Measurements from ENCODE around the gene GALNT2. TPM values are rescaled to one million over a fixed set of nuclear protein-coding genes. Genes with fewer than 3 reads are reported as not detected.
A peak's percentile ranks its signal among the peaks of the same experiment; 100 is the strongest.

The GALNT2 gene
- total RNA-seq, 1 experiment from 2014 or later: 141 TPM

DNA sequence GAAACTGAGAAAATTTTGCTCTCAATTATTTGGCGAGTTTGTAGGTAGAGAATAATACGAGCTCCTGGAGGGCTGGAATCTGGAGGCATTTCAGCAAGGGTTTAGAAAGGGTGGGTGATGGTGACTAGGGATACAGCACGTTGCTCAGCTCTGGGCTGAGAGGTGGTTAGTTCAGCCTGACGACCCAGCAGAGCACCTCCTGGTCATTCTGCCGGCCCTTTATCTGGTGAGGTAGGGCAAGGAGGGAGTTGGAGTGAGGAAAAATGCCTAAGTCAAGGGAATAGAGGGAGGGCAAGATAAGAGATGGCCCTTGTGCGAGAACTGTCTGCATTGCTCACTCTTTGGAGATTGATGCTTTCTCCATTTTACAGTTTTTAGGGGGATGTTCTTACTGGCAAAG lies 19.1 kb downstream of the GALNT2 start:
- CTCF ChIA-PET: interaction anchor here (1.9 kb wide), 1 partner anchor 282 kb away, joined by 6 read pairs; no protein-coding TSS in a partner anchor
- Mint-ChIP-seq H3K36me3 (ENCODE audit: insufficient read depth, unreplicated experiment) (peaks cover 36% of the 10 kb centered on the region), H3K9me3 (ENCODE audit: low read depth, unreplicated experiment) (no peaks in the 10 kb centered on the region), H3K4me1 (ENCODE audit: low read depth, unreplicated experiment) (peaks cover 89% of the 10 kb centered on the region), H3K27me3 (ENCODE audit: unreplicated experiment) (no peaks in the 10 kb centered on the region), H3K27ac (ENCODE audit: unreplicated experiment) (peak overlapping the region; percentile 96), H3K4me3 (ENCODE audit: low read depth, unreplicated experiment) (no peak overlapping the region)
- no TSS peak for BruUV-seq (replicated peaks)
- no peak for TF ChIP-seq CTCF (IDR thresholded peaks at IDR 0.05; ENCODE audit: unreplicated experiment)
- no peak for DNase-seq
- intact Hi-C loops (cut with micrococcal nuclease; ENCODE audit: unreplicated experiment): no loop called here

- Mint-ChIP-seq H3K4me3 (ENCODE audit: low read depth, unreplicated experiment) (no peak overlapping the region), H3K27me3 (ENCODE audit: unreplicated experiment) (no peaks in the 10 kb centered on the region), H3K4me1 (ENCODE audit: low read depth, unreplicated experiment) (peaks cover 99% of the 10 kb centered on the region), H3K36me3 (ENCODE audit: insufficient read depth, unreplicated experiment) (peaks cover 36% of the 10 kb centered on the region), H3K9me3 (ENCODE audit: low read depth, unreplicated experiment) (no peaks in the 10 kb centered on the region), H3K27ac (ENCODE audit: unreplicated experiment) (no peak overlapping the region)
- DNase-seq: no peak
- TF ChIP-seq CTCF (IDR thresholded peaks at IDR 0.05; ENCODE audit: unreplicated experiment): no peak
- intact Hi-C loops (cut with micrococcal nuclease; ENCODE audit: unreplicated experiment): no loop called here
- BruUV-seq (replicated peaks): no TSS peak
- CTCF ChIA-PET: interaction anchor here (0.6 kb wide), 1 partner anchor 46 kb away, joined by 5 read pairs; no protein-coding TSS in a partner anchor
These were observed 20.1 kb downstream of the GALNT2 start for GRCh38 chr1:230087028-230087716.

DNA sequence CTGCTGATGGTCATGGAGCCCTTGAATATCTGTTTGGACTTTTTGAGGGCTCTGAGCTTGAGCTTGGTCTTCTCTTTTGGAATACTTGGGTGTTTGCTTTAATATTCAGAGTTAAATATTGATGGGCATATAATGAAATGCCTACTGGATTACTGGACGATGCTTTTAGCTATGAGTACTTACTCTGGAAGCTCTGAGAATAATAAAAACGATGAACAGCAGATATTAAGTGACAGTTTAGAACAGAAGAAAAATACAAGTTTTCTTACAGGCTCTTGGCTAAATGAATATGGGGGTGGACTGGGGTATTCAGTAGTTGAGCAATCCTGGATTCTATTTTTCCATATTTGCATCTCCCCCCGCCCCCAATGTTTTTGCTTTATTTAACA lies 20.7 kb downstream of the GALNT2 start:
- CTCF ChIA-PET: interaction anchor here (0.7 kb wide), 1 partner anchor 116 kb away, joined by 3 read pairs; no protein-coding TSS in a partner anchor
- intact Hi-C loops (cut with micrococcal nuclease; ENCODE audit: unreplicated experiment): no loop called here
- H3K27me3 Mint-ChIP-seq (ENCODE audit: unreplicated experiment): no peaks in the 10 kb centered on the region

DNA sequence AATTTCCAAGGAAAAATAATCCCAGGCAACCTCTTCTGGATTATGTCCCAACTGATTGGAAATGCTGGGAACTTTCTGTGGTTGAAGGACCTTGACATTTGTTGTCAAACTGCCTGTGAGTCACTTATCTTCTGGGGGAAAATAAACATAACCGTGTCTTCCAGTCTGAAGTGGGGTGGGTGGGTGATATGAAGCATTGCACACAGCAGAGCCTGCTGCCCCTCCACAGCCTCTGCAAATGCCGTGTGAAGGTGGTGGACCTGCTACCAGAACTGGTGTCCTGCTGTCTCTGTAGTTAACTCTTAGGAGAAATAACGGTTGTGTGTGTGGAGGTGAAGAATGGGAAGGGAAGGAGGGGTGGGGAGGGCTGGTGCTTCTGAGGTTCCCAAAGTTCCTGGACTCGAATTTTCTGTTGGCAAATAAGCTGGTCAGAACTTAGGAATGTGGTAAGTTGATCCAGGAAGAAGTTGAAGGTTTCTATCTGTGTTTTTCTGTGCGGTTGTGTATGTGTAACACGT lies 23.2 kb downstream of the GALNT2 start:
- H3K4me1 Mint-ChIP-seq (ENCODE audit: low read depth, unreplicated experiment): peaks cover 79% of the 10 kb centered on the region
- no peaks in the 10 kb centered on the region for H3K27me3 Mint-ChIP-seq (ENCODE audit: unreplicated experiment)
- BruUV-seq (replicated peaks): no TSS peak
- peaks cover 17% of the 10 kb centered on the region for H3K36me3 Mint-ChIP-seq (ENCODE audit: insufficient read depth, unreplicated experiment)
- TF ChIP-seq CTCF (IDR thresholded peaks at IDR 0.05; ENCODE audit: unreplicated experiment): no peak
- CTCF ChIA-PET: interaction anchor here (0.5 to 1.7 kb wide), 3 partner anchors 14 to 174 kb away, joined by 3 to 6 read pairs (median 4); no protein-coding TSS in a partner anchor
- peak overlapping the region; percentile 1 for H3K4me3 Mint-ChIP-seq (ENCODE audit: low read depth, unreplicated experiment)
- peak overlapping the region; percentile 7 for H3K27ac Mint-ChIP-seq (ENCODE audit: unreplicated experiment)
- H3K9me3 Mint-ChIP-seq (ENCODE audit: low read depth, unreplicated experiment): no peaks in the 10 kb centered on the region
- intact Hi-C loops (cut with micrococcal nuclease; ENCODE audit: unreplicated experiment): loop anchor here (2.0 kb wide), 1 partner anchor 125 kb away; no protein-coding TSS in a partner anchor
- no peak for DNase-seq

More for the DNA sequence above, 20.7 kb downstream of the GALNT2 start:
- peaks cover 100% of the 10 kb centered on the region for H3K4me1 Mint-ChIP-seq (ENCODE audit: low read depth, unreplicated experiment)
- no peak for TF ChIP-seq CTCF (IDR thresholded peaks at IDR 0.05; ENCODE audit: unreplicated experiment)
- no peak overlapping the region for H3K4me3 Mint-ChIP-seq (ENCODE audit: low read depth, unreplicated experiment)
- BruUV-seq (replicated peaks): no TSS peak
- peaks cover 36% of the 10 kb centered on the region for H3K36me3 Mint-ChIP-seq (ENCODE audit: insufficient read depth, unreplicated experiment)
- no peak for DNase-seq
- no peaks in the 10 kb centered on the region for H3K9me3 Mint-ChIP-seq (ENCODE audit: low read depth, unreplicated experiment)
- H3K27ac Mint-ChIP-seq (ENCODE audit: unreplicated experiment): no peak overlapping the region

Measured in Calu3 (cell line).